Liver (tissue), 9 donors: ENCODE measurements around the gene OTOP2. TPM values are rescaled to one million over a fixed set of nuclear protein-coding genes. Genes with fewer than 3 reads are reported as not detected.

Experiments
- DNase-seq: peaks from one replicate; pipeline ENCODE4 v3.0.0-alpha.2; 2017; ENCODE audit warnings: low spot score
- H3K27ac ChIP-seq, 2 donors: one replicate each; pipeline ENCODE4 v1.7.0; 2013; ENCODE audit warnings: inconsistent platforms in 2 of 2, low read length in 2 of 2, control low read depth in 1 of 2, low read depth in 1 of 2, mild to moderate bottlenecking in 1 of 2
- H3K27me3 ChIP-seq, 4 donors: one replicate each; pipeline versions ENCODE4 v1.6.1 to v1.7.0; 2013; ENCODE audit warnings: low read length in 3 of 4, inconsistent platforms in 1 of 4, mild to moderate bottlenecking in 1 of 4, moderate library complexity in 1 of 4; ENCODE audit not compliant: control insufficient read depth in 4 of 4, insufficient read depth in 4 of 4
- H3K36me3 ChIP-seq, 4 donors: one replicate each; pipeline versions ENCODE4 v1.6.1 to v1.7.0; 2013; ENCODE audit warnings: low read length in 3 of 4, mild to moderate bottlenecking in 3 of 4, low read depth in 1 of 4, moderate library complexity in 1 of 4; ENCODE audit not compliant: control insufficient read depth in 4 of 4, insufficient read depth in 3 of 4
- H3K4me1 ChIP-seq, 4 donors: one replicate each; pipeline versions ENCODE4 v1.6.1 to v1.7.0; 2013; ENCODE audit warnings: low read length in 3 of 4, mild to moderate bottlenecking in 3 of 4, moderate library complexity in 1 of 4; ENCODE audit not compliant: control insufficient read depth in 4 of 4, insufficient read depth in 4 of 4
- H3K4me3 ChIP-seq, 3 donors: one replicate each; pipeline versions ENCODE4 v1.6.1 to v1.7.0; 2013; ENCODE audit warnings: low read length in 3 of 3, control low read depth in 1 of 3, low read depth in 1 of 3, mild to moderate bottlenecking in 1 of 3
- H3K9ac ChIP-seq, 2 donors: one replicate each; pipeline ENCODE4 v1.7.0; 2013; ENCODE audit warnings: low read length in 2 of 2, mild to moderate bottlenecking in 2 of 2, moderate library complexity in 2 of 2, control low read depth in 1 of 2, low read depth in 1 of 2
- H3K9me3 ChIP-seq, 4 donors: one replicate each; pipeline versions ENCODE4 v1.6.1 to v1.7.0; 2013; ENCODE audit warnings: low read length in 3 of 4; ENCODE audit not compliant: control insufficient read depth in 4 of 4
- FOXA1 ChIP-seq: IDR thresholded peaks from 2 replicates; pipeline ENCODE4 v1.6.1; 2016; ENCODE audit warnings: antibody characterized with exemption
- FOXA2 ChIP-seq: IDR thresholded peaks from 2 replicates; pipeline ENCODE4 v1.6.1; 2016; ENCODE audit warnings: antibody characterized with exemption
- GABPA ChIP-seq, 2 donors: IDR thresholded peaks in 1 of 2; conservative IDR thresholded peaks in 1 of 2; 2 replicates each; pipeline ENCODE4 v1.6.1; 2016; ENCODE audit warnings: antibody characterized with exemption in 2 of 2, mild to moderate bottlenecking in 1 of 2, moderate library complexity in 1 of 2
- HNF4G ChIP-seq: IDR thresholded peaks from 2 replicates; pipeline ENCODE4 v1.6.1; 2016; ENCODE audit warnings: antibody characterized with exemption
- RAD21 ChIP-seq, 2 donors: IDR thresholded peaks; 2 replicates each; pipeline ENCODE4 v1.6.1; 2016; ENCODE audit warnings: antibody characterized with exemption in 2 of 2, mild to moderate bottlenecking in 2 of 2
- YY1 ChIP-seq: IDR thresholded peaks from 2 replicates; pipeline ENCODE4 v1.6.1; 2016; ENCODE audit warnings: antibody characterized with exemption, mild to moderate bottlenecking
- WGBS: extraction: QIAGEN DNeasy Blood & Tissue Kit; methylation state at CpG from one replicate; pipeline ENCODE4 v1.1.7; 2013; 5-methylcytosine and 5-hydroxymethylcytosine counted together
- polyA plus RNA-seq, 2 donors: library from polyadenylated mRNA; stranded (reverse) in 1 of 2; unstranded in 1 of 2; fragments of 200-250 nt in 1 of 2; fragments of >200 nt in 1 of 2; fragmentation: Nextera tagmentation in 1 of 2; extraction: Ambion mirVana in 1 of 2; gene quantifications; one replicate each; pipeline versions ENCODE4 v1.2.1 to v1.2.3, GENCODE V29; 2013 to 2015
- total RNA-seq, 2 donors: library from RNA; depleted of rRNA; stranded (reverse); fragments of >200 nt; gene quantifications; one replicate each; pipeline ENCODE4 v1.2.3, GENCODE V29; 2014
- TF ChIP-seq, protein P1 (sequence below): IDR thresholded peaks from 2 replicates; pipeline ENCODE4 v1.6.1; 2016; ENCODE audit warnings: antibody characterized with exemption, mild to moderate bottlenecking
- TF ChIP-seq, protein P2 (sequence below): fragments of 150-350 bp; IDR thresholded peaks from 2 replicates; pipeline ENCODE4 v1.5.1; 2017; ENCODE audit warnings: improper control_type of control experiment, low read depth, low read length; ENCODE audit not compliant: missing input control
- donor health status: healthy.
- donor health status: healthy.
- donor health status: healthy.
- donor health status: healthy.
- donor health status: healthy.

OTOP2 gene
- total and polyA plus RNA-seq, 4 donors = not detected

DNA sequence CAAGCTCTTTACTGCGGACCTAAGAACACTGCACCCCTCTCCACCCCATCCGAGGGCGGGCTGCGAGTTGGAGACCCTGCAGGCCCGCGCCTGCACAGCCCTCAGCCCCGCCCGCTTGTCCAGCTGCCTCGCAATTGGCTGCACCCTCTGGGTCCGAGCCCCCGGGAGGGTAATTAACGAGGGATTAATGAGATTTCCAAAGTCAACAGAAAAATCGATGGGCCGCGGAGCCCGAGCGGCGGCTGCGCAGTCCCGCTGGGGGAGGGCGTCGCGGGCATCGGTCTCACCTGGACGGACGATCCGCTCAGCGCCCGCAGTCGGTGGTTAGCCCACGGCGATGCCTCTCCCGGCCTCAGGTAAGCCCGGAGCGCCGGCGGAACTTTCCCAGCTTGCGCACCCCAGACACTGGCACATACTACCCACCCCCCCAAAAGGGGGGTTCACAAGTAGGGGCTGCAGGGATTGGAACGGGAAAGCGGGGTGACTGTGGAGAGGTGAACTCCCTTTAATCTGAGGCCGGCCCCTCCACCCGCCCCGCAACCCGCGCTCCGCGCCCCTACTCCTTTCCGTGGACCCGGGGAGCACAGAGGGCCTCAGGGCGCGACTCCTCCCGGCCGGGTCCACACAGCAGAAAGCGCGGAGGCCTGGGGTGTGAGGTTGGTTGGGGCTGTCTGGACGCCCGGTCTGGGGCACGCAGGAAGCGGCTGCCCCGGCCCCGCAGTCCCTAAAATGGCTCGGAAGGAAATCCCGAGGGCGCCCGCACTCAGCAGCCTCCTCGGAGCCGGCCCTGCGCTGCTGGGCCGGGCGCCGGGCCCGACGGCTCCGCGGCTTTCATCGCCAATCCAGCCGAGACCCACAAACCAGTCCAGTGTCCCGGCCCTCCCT, 11.8 kb downstream of the OTOP2 start, which contains the start of gene OTOP3:
Gene OTOP3 (plus strand): TSS at position 314 of the 885 bp plus-strand sequence. CDS start 24 bp downstream, at position 338.
- no peak for TF ChIP-seq GABPA (IDR thresholded peaks at IDR 0.05 in 1 of 2, conservative IDR thresholded peaks at IDR 0.05 in 1 of 2)
- no peak for TF ChIP-seq HNF4G
- no peak for TF ChIP-seq RAD21 (IDR thresholded peaks at IDR 0.05)
- TF ChIP-seq FOXA2 = no peak
- WGBS = 5% methylated on average over 78 of the region's 78 CpGs
- Histone ChIP-seq H3K4me1 (peaks cover 0 to 7% (median 2%) of the 10 kb centered on the region in 4 donors), H3K4me3 (peak within 1 kb of the TSS in 1 of 3 donors; percentile 18), H3K9me3 (no peaks in the 10 kb centered on the region), H3K9ac (no peak within 1 kb of the TSS), H3K36me3 (no peaks in the 10 kb centered on the region), H3K27me3 (peaks cover 2 to 14% (median 4%) of the 10 kb centered on the region in 4 donors), H3K27ac (no peak within 1 kb of the TSS)
- DNase-seq = no peak

DNA sequence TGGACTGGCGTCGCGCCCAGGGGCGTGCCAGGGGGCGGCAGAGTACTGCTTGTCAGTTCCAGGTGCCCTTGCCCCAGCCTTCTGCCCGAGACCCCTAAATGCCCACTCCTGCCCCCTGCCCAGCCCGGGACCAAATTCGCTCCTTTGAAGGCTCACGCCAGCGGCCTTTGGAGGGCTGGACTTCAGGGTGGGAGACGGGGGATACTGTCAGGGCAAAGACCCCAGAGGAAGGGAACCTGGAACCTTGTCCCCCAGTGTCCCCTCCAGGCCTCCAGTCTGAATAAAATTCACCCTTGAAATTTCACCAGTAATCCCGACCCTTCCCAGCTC, 12.4 kb downstream of the OTOP2 start:
- Histone ChIP-seq H3K4me3 (no peak overlapping the region), H3K9me3 (no peaks in the 10 kb centered on the region), H3K36me3 (no peaks in the 10 kb centered on the region), H3K9ac (no peak overlapping the region), H3K27ac (no peak overlapping the region), H3K27me3 (peaks cover 2 to 14% (median 4%) of the 10 kb centered on the region in 4 donors), H3K4me1 (peaks cover 0 to 7% (median 2%) of the 10 kb centered on the region in 4 donors)
- TF ChIP-seq RAD21 (IDR thresholded peaks at IDR 0.05) (no peak), YY1 (no peak), HNF4G (no peak)
- TF ChIP-seq, protein P1, sequence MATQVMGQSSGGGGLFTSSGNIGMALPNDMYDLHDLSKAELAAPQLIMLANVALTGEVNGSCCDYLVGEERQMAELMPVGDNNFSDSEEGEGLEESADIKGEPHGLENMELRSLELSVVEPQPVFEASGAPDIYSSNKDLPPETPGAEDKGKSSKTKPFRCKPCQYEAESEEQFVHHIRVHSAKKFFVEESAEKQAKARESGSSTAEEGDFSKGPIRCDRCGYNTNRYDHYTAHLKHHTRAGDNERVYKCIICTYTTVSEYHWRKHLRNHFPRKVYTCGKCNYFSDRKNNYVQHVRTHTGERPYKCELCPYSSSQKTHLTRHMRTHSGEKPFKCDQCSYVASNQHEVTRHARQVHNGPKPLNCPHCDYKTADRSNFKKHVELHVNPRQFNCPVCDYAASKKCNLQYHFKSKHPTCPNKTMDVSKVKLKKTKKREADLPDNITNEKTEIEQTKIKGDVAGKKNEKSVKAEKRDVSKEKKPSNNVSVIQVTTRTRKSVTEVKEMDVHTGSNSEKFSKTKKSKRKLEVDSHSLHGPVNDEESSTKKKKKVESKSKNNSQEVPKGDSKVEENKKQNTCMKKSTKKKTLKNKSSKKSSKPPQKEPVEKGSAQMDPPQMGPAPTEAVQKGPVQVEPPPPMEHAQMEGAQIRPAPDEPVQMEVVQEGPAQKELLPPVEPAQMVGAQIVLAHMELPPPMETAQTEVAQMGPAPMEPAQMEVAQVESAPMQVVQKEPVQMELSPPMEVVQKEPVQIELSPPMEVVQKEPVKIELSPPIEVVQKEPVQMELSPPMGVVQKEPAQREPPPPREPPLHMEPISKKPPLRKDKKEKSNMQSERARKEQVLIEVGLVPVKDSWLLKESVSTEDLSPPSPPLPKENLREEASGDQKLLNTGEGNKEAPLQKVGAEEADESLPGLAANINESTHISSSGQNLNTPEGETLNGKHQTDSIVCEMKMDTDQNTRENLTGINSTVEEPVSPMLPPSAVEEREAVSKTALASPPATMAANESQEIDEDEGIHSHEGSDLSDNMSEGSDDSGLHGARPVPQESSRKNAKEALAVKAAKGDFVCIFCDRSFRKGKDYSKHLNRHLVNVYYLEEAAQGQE = no peak
- TF ChIP-seq, protein P2, sequence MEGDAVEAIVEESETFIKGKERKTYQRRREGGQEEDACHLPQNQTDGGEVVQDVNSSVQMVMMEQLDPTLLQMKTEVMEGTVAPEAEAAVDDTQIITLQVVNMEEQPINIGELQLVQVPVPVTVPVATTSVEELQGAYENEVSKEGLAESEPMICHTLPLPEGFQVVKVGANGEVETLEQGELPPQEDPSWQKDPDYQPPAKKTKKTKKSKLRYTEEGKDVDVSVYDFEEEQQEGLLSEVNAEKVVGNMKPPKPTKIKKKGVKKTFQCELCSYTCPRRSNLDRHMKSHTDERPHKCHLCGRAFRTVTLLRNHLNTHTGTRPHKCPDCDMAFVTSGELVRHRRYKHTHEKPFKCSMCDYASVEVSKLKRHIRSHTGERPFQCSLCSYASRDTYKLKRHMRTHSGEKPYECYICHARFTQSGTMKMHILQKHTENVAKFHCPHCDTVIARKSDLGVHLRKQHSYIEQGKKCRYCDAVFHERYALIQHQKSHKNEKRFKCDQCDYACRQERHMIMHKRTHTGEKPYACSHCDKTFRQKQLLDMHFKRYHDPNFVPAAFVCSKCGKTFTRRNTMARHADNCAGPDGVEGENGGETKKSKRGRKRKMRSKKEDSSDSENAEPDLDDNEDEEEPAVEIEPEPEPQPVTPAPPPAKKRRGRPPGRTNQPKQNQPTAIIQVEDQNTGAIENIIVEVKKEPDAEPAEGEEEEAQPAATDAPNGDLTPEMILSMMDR = no peak
- WGBS = 19% methylated on average over 12 of the region's 12 CpGs
- no peak for DNase-seq

DNA sequence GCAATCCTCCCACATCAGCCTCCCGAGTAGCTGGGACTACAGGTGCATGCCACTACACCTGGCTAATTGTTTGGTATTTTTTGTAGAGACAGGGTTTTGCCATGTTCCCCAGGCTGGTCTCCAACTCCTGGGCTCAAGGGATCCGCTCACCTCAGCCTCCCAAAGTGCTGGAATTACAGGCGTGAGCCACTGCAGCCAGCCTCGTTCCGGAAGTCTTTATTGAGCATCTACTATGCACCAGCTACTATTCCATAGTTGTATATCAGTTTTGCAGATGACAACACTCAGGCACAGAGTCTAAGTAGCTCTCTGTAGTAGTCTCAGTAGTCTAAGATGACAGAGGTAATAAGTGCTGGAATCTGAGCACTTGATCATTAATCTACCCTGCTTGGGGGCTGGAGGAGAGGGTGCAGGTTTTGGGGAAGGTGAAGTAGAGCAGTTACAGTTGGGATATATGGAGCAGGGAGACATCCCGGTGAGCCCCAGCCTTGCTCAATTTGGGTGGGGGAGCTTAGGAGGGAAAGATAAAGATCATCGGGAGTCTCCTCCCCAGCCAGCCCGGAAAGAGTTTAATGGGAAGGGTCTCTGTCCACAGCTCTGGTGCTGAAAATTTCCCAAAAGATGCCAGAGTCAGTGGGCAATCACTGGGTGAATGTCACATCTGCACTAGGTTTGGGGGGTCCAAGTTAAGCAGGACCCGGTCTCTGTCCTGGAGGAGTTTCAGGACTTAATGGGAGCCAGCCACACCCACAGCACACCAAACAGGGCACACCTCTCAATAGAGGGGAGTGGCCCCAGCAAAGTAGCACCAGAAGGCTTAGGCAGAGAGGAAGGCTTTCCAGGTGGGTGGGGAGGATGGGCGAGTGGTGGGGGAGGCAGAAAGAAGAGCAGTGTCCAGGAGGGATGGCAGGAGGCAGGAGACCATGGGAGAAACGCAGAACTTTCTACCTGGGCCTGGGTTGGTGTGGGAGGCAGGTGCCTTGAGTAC, 13.3 kb downstream of the OTOP2 start:
- Histone ChIP-seq H3K27me3 (peaks cover 2 to 12% (median 4%) of the 10 kb centered on the region in 4 donors), H3K27ac (no peak overlapping the region), H3K4me1 (peaks cover 0 to 7% (median 2%) of the 10 kb centered on the region in 4 donors), H3K36me3 (no peaks in the 10 kb centered on the region), H3K9me3 (no peaks in the 10 kb centered on the region), H3K4me3 (no peak overlapping the region), H3K9ac (no peak overlapping the region)
- 60% methylated on average over 11 of the region's 11 CpGs for WGBS
- no peak for DNase-seq
- TF ChIP-seq, protein P1 = peak; percentile 94
- no peak for TF ChIP-seq FOXA1
